A549 (cell line): ENCODE data around the gene ADD2.

Source experiments
- CHD2 ChIP-seq: fragments of 150-350 bp; IDR thresholded peaks from 2 replicates; pipeline ENCODE4 v1.6.1; 2014; ENCODE audit warnings: low read length; ENCODE audit not compliant: partially characterized antibody
- EHMT2 ChIP-seq: fragments of 200-600 bp; sonication (generic); IDR thresholded peaks from 2 replicates; pipeline ENCODE4 v1.6.1; 2016; ENCODE audit warnings: antibody characterized with exemption, low read depth, mild to moderate bottlenecking, moderate library complexity
- EP300 ChIP-seq, 2 experiments: fragments of >200 bp; sonication (Bioruptor Twin); formaldehyde crosslinking; IDR thresholded peaks; 2 replicates in 1 of 2; 3 replicates in 1 of 2; pipeline ENCODE4 v1.6.1; 2016 to 2017
- HDAC2 ChIP-seq: fragments of 200-600 bp; sonication (generic); IDR thresholded peaks from 2 replicates; pipeline ENCODE4 v1.6.1; 2016
- KDM5A ChIP-seq: fragments of 200-600 bp; sonication (generic); IDR thresholded peaks from 2 replicates; pipeline ENCODE4 v1.6.1; 2016; ENCODE audit warnings: antibody characterized with exemption, mild to moderate bottlenecking
- MAFK ChIP-seq: fragments of 450-650 bp; IDR thresholded peaks from 2 replicates; pipeline ENCODE4 v1.6.1; 2014; ENCODE audit not compliant: partially characterized antibody
- MAX ChIP-seq: IDR thresholded peaks from 2 replicates; pipeline ENCODE4 v1.6.1; 2012
- MAZ ChIP-seq: fragments of 150-350 bp; IDR thresholded peaks from 2 replicates; pipeline ENCODE4 v1.6.1; 2014; ENCODE audit warnings: antibody characterized with exemption, low read depth, low read length, borderline replicate concordance
- POLR2A ChIP-seq: IDR thresholded peaks from 2 replicates; pipeline ENCODE4 v1.6.1; 2012; ENCODE audit warnings: mild to moderate bottlenecking, low read length
- REST ChIP-seq: fragments of 200-600 bp; sonication (generic); IDR thresholded peaks from 2 replicates; pipeline ENCODE4 v1.6.1; 2016; ENCODE audit warnings: antibody characterized with exemption, mild to moderate bottlenecking, moderate library complexity
- RFX5 ChIP-seq: fragments of 450-650 bp; IDR thresholded peaks from 2 replicates; pipeline ENCODE4 v1.7.1; 2014; ENCODE audit warnings: antibody characterized with exemption, mild to moderate bottlenecking, moderate library complexity
- ZC3H11A ChIP-seq: fragments of 450-650 bp; IDR thresholded peaks from 2 replicates; pipeline ENCODE4 v1.6.1; 2014; ENCODE audit warnings: antibody characterized with exemption, mild to moderate bottlenecking
- ZFP36 ChIP-seq: fragments of 450-650 bp; IDR thresholded peaks from 2 replicates; pipeline ENCODE4 v1.6.1; 2014; ENCODE audit warnings: borderline replicate concordance; ENCODE audit not compliant: partially characterized antibody
- TF ChIP-seq, protein P1 (sequence below): fragments of >200 bp; sonication (Bioruptor Twin); formaldehyde crosslinking; IDR thresholded peaks from 3 replicates; pipeline ENCODE4 v1.5.1; 2016

- TF ChIP-seq POLR2A (no peak), KDM5A (no peak), ZC3H11A (no peak), ZFP36 (no peak), REST (no peak), RFX5 (no peak), EHMT2 (no peak), CHD2 (no peak), MAX (no peak), EP300 (IDR thresholded peaks at IDR 0.05) (no peak), MAFK (peak; percentile 46), HDAC2 (no peak), MAZ (no peak)
- TF ChIP-seq, protein P1, sequence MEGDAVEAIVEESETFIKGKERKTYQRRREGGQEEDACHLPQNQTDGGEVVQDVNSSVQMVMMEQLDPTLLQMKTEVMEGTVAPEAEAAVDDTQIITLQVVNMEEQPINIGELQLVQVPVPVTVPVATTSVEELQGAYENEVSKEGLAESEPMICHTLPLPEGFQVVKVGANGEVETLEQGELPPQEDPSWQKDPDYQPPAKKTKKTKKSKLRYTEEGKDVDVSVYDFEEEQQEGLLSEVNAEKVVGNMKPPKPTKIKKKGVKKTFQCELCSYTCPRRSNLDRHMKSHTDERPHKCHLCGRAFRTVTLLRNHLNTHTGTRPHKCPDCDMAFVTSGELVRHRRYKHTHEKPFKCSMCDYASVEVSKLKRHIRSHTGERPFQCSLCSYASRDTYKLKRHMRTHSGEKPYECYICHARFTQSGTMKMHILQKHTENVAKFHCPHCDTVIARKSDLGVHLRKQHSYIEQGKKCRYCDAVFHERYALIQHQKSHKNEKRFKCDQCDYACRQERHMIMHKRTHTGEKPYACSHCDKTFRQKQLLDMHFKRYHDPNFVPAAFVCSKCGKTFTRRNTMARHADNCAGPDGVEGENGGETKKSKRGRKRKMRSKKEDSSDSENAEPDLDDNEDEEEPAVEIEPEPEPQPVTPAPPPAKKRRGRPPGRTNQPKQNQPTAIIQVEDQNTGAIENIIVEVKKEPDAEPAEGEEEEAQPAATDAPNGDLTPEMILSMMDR: no peak
Measured at GRCh38 chr2:70771446-70771845, 3.4 kb upstream of the ADD2 start.
